Activated CD4-positive, alpha-beta T cell treated with anti-CD3 and anti-CD28 coated beads, Interleukin-10, Interleukin-2, amounts not matched to agents 100 ng/mL and 50 ng/mL, durations not matched to agents 16 hours and 8 hours (primary cell): ENCODE results near the gene DOCK2.

Experiments used
- DNase-seq: peaks from one replicate; pipeline ENCODE4 v3.0.0-alpha.2; 2020

Gene DOCK2

GRCh38 chr5:169874621-169875020, 237.5 kb downstream of the DOCK2 start:
- no peak for DNase-seq

- no peak for DNase-seq
These were observed 238.1 kb downstream of the DOCK2 start for GRCh38 chr5:169875091-169875728.

GRCh38 chr5:169875731-169876130, 238.7 kb downstream of the DOCK2 start:
- DNase-seq, result no peak

GRCh38 chr5:169876386-169876785, 239.3 kb downstream of the DOCK2 start:
- no peak for DNase-seq

- no peak for DNase-seq
These were observed 243.1 kb downstream of the DOCK2 start for GRCh38 chr5:169880012-169880663.

GRCh38 chr5:169880785-169881184, 243.7 kb downstream of the DOCK2 start:
- DNase-seq, result no peak

- DNase-seq, result no peak
These were observed 244.7 kb downstream of the DOCK2 start for GRCh38 chr5:169881702-169882303.

GRCh38 chr5:169886033-169886432, 249.0 kb downstream of the DOCK2 start:
- DNase-seq, result no peak

- no peak for DNase-seq
These were observed 249.6 kb downstream of the DOCK2 start for GRCh38 chr5:169886677-169887076.

GRCh38 chr5:169889572-169889971, 252.5 kb downstream of the DOCK2 start:
- DNase-seq, result no peak

- DNase-seq, result no peak
These were observed 255.9 kb downstream of the DOCK2 start for GRCh38 chr5:169893010-169893409.

- no peak for DNase-seq
These were observed 256.5 kb downstream of the DOCK2 start for GRCh38 chr5:169893571-169893970.

- DNase-seq, result no peak
These were observed 258.9 kb downstream of the DOCK2 start for GRCh38 chr5:169895926-169896325.

- DNase-seq, result no peak
These were observed 260.4 kb downstream of the DOCK2 start for GRCh38 chr5:169897481-169897880.

GRCh38 chr5:169901896-169902295, 264.8 kb downstream of the DOCK2 start:
- no peak for DNase-seq

GRCh38 chr5:169904059-169904458, 267.0 kb downstream of the DOCK2 start:
- no peak for DNase-seq

GRCh38 chr5:169904508-169904907, 267.4 kb downstream of the DOCK2 start:
- DNase-seq, result no peak

- DNase-seq, result no peak
These were observed 267.9 kb downstream of the DOCK2 start for GRCh38 chr5:169905017-169905416.

GRCh38 chr5:169906745-169907649, 269.9 kb downstream of the DOCK2 start:
- no peak for DNase-seq

GRCh38 chr5:169908864-169909263, 271.8 kb downstream of the DOCK2 start:
- no peak for DNase-seq

GRCh38 chr5:169909945-169910344, 272.9 kb downstream of the DOCK2 start:
- DNase-seq, result no peak

GRCh38 chr5:169910393-169910792, 273.3 kb downstream of the DOCK2 start:
- DNase-seq, result no peak

GRCh38 chr5:169911448-169912212, 274.6 kb downstream of the DOCK2 start:
- DNase-seq, result no peak
